Stimulated activated CD8-positive, alpha-beta memory T cell treated with anti-CD3 and anti-CD28 coated beads, Interleukin-12 subunit alpha, Interleukin-12 subunit beta, amount 100 ng/mL, for 4 hours (primary cell): ENCODE results near the gene ARHGEF2.
A peak's percentile ranks its signal among the peaks of the same experiment; 100 is the strongest.
"Not testable (repeated sequence)": the region's sequence is repeated elsewhere in the genome, so short reads cannot be mapped to it uniquely, and the experiment has no call there.

Experiments
- DNase-seq: peaks from one replicate; pipeline ENCODE4 v3.0.0-alpha.2; 2020; ENCODE audit warnings: low read depth

Gene ARHGEF2

DNA sequence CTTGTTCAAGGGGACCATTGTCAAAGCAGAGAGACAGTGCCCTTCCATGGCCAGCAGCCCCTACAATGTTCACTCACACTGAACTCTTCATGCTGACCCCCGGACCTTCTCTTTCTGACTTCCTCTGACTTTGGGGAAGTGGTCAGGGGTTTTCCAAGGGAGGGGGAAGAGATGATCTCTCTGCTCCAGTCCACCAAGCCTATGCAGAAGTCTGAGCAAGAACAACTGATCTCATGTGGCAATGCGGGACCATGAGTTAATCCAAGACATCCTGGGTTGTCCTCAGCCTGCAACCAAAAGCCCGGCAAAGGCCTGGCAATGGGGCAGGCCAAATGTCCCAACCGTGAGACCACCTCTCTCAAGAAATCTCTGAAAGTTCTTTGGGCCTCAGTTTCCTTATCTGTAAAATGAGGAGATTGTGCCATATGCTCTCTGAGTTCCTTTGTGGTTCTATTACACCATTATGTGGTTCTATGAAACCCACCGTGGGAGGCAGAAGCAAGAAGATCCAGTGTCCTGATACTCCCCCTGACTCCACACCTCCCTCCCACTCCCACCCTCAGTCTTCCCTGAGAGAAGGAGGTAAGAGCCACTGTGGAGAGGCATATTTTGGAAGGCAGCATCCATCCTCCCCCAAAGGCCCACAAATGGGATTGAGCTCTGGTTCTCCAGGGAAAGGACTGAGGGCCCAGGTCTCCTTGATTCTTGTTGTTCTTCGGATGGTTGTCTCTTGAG lies 11.8 kb upstream of the ARHGEF2 start:
- DNase-seq = no peak

DNA sequence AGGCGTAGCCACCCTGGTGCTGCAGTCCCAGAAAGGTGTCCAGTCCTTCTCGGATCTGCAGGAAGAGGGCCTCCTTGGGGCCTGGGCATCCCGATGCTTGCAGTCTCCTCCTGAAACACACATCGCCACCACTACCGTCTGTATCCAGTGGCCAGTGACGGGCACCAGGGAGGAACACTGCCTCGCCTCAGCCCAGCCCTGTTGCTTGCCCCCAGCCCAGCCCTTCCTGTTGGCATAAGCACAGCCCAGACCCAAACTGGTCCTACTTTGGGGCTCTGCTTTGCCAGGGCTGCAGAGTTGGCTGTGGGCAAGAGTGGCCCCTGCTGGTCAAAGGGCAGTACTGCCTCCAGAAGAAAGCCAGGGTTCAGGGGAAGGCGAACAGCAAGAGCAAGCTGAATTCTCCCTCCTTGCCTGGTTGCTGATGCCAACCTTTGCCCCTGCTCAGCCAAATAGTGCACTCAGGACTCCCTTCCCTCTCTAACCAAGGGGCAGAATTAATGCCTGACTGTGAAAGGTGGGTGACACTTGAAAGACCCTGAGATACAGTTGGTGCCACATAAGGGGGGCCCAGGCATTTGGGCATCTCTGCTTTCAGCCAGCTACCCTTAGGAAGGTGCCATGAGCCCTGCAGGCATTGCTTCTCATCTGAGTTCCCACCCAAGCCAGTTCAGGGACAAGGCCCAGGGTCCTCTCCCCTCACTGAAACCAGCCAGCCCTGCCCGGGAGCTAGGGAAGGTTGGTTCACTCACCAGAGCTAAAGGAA lies 11.1 kb upstream of the ARHGEF2 start:
- peak; percentile 53 for DNase-seq

DNA sequence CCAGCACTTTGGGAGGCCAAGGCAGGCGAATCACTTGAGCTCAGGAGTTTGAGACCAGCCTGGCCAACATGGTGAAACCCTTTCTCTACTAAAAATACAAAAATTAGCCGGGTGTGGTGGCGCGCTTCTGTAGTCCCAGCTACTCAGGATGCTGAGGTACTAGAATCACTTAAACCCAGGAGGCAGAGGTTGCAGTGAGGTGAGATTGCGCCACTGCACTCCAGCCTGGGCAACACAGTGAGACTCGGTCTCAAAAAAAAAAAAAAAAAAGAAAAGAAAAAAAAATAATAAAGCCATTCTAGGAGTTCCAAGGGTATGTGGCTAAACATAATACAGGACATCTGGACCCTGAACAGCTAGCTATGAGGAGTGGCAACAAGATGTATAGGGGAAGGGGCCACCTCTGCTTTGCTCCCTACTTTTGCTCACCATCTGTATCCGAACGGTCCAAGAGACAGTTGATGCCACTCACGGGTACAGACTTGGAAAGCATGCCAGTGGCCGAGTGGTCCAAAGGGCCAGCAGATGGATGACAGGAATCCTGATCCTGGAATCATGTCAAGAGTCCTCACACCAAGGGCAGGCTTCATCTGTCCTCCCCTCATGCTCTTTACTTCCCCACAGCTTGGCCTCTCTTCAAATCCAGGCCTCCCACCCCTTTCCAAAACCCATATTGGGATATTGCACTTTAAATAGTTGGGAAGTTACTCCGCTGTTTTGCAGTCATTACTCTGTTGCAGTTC lies 6.7 kb upstream of the ARHGEF2 start:
- DNase-seq = not testable (repeated sequence)

DNA sequence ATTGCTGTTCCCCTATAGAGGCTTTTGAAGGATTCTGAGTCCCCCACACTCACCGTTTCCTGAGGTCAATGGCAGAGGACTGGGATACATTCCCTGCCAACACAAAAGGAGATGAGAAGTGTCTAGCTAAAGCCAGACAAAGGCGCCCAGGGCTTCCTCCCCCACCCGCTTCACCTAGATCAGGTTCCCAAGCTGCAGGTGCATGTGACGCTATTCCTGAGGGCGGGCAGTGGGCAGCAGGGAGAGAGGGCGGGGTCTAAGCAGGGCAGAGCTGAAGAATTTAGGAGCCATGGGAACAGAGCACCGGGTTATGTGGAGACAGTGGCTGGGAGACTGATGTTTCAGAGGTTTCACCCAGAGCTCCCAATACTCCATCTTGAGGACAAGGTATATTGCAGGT lies 6.0 kb upstream of the ARHGEF2 start:
- DNase-seq = no peak

DNA sequence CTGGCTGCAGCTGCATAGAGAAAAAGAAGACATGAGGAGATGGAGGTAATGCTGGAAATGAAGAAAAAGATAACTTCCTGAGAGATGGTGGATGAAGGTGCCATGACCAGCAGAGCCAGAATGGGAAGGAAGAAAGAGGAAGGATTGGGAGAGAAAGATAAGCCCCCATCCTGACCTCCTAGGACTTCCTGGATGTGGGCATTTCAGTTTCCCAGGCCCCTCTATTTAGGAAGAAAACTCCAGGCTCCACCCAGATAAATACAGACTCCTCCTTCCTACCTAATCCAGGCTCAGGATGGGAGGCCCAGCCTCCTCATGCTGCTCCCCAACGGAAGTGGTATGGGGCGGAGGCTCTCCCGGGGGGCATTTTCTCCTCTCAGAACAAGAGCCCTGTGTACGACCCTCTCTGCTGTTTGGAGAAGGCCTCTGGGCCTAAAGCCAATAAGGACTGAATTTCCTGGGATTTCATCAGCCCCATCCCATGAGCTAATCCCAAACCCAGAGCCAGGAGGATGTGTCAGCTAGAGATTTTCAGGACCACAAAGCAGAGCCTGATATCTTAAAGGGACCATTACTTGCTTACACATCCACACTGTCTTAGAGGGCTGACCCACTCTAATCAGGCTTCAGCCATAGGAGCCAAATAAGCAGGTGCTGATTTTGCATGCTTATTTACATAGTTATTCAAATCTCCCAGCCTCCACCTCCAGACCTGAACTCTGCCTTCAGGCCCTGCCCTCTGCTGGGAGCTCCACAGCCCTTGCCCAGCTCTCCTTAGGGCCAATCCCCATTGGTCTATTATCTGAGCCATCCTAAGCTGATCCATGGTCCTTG lies 5.1 kb upstream of the ARHGEF2 start:
- no peak for DNase-seq

DNA sequence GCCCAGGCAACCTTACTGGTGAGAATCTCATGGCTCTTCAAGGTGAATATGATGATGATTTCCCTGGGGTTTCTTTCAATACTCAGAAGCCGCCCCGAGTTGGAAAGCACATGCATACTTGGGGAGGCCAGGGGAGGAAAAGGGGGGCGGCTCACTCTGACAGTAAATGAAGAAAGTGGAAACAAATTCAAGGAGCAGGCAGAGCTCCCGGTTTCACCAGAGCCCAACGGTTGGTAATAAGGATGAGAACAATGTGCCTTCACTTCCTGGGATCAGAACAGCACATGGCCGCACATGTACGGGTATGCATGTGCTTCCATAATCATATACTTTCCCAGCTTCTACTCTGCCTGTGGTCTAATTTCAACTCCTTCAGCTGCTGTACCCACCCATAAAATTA lies 3.8 kb upstream of the ARHGEF2 start:
- DNase-seq = no peak

DNA sequence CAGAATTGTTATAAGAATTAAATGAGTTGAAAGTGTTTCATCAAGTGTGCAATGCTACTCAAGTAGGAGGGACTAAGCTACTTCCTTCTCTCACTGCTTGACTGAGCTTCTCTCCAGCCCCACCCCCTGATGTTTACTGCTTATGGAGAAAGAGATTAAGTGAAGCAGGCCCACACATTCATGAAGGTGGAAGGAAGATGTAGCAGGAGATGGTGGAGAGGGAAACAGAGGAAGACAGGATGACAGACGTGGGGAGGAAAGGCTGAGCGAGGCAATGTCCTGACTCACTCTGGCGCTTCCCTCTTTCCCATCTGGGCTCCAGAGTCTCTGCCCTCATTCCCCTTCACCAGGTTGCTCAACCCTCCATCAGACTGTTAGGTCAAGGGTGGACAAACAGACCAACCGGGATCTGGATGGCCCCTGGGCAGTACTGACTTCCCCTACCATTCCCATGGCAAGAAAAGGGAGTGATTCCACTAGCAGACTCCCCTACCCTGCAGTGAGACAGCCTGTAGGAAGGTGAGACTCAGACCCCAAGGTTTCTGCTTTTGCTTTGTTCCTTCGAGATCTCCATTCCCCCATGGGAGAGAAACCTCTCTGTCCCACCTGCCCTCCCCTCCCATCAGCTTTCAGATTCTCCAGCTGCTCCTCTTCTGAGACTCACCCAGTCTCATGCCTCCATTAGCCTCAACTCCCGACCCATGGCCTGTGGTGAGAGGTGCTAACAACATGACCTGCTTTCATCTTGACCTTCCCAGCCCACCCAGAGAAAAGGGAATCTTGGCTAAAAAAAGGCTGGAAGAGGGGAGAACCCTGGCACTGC lies 3.1 kb upstream of the ARHGEF2 start:
- no peak for DNase-seq

DNA sequence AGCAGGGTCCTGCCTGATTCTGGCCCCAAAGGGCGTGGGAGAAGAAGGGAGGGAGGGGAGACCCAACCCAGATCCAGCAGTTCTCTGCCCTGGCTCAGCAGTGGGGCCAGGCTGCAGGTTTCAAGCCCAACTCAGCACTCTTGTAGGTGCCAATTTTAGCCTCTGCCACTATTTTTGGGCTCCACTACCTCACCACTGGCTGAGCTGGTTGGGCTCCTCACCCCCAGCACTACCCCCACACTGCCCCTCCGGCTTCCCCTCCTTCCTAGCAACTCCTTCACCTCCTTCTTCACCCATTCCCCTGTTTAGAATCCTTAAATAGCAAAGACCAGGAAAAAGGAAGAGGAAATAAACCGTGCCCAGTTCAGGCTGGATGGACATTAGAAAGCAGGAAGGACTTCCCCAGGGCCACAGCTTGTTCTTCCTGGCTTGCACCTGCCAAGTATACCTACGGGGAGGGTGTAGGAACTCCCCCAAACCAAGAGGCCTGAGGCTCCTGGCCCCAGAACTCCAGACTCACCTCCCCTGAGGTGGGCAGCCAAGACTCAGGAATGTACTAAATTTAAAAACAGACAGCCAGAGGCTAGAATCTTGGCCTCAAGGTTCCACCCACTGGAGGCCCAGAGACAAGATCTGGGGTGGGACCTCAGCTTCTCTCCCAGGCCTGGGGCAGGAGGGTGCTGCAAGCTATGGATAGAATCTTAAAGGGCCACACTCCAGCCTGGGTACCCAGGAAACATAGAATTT lies 1.4 kb upstream of the ARHGEF2 start:
- DNase-seq = no peak

DNA sequence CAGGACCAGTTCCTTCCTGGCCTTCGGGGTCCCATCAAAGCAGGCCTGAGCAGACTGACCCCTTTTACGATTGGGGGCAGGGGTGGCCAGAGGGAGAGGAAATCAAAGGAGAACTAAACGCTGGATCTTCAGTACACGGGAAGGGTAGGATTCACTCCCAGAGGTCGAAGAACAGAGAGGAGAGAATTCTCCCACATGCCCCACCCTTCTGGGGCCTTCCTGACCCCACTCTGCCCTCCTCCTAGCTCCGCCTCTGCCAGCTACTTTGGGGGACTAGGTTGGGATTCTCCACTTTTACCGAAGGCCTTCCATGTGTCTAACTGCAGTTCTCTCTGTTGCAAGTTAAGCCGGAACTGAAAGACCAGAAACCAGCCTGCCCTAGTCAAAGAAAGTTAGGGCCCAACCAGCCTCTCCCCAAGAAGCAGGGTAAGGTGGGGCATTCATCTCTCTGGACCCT lies 654 bp upstream of the ARHGEF2 start:
- DNase-seq = no peak

DNA sequence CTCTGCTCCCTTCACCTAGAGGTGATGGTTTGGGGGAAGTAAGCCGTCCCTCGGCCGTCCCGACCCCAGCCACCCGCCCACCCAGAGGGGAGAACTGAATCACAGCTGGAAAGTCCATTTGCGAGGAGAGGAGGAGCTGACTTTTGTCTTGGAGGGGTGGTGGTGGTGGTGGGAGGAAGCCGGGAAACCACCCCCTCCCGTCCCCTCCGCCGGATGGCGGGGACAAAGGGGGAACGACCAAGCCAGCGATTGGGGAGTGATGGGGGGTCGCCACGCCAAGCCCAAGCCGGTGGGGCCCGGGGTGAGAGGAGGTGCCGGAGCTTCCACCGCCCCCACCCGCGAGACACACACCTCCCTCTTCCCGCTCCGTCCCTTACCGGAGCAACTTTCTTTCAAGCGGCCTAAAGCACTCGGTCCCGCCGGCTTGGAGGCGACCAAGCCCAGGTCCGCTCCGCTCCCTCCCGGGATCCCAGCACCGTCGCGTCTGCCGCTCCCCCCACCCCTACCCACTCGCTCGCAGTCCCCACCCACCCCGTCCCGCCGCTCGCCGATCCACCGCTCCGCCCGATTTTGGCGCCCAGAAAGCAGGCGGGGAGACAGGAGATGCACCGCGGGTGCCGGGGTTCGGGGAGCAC lies 540 bp downstream of the ARHGEF2 start:
- DNase-seq = peak; percentile 68

DNA sequence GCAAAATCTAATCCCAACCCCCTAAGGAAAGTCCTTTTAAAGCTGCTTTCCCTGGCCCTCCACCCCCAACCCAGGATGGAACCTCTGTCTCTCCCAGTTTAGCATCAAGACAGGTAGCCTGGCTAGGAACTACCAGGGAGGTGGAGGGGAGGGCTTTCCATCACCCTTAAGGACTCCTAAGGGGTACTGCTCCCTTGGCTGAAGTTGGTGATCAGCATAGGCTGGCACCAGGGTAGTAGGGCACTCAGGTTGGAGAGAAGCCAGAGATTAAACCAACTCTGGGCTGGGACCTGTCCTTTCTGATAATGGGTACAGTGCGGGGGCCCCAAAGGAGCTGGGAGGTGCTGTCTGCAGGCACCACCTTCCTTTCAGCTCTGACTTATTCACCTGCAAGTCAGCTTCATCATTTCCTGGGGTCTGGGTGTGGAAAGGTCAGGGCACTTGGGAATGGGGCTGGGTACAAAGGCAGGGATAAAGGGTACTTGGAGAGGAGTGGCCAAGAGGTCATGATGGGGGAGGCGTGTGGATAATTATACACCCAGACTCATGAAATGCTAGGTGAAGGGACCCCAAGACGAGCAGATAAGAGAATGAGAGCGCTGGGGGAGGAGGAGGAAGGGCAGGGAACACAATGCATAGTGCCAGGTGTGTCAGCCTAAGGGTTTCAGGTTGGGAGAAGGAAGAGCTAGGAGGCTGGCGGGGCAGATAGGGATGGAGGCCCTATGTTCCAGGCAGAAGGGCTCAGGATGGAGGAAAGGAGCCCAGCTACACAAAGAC lies 1.2 kb downstream of the ARHGEF2 start:
- DNase-seq = no peak

DNA sequence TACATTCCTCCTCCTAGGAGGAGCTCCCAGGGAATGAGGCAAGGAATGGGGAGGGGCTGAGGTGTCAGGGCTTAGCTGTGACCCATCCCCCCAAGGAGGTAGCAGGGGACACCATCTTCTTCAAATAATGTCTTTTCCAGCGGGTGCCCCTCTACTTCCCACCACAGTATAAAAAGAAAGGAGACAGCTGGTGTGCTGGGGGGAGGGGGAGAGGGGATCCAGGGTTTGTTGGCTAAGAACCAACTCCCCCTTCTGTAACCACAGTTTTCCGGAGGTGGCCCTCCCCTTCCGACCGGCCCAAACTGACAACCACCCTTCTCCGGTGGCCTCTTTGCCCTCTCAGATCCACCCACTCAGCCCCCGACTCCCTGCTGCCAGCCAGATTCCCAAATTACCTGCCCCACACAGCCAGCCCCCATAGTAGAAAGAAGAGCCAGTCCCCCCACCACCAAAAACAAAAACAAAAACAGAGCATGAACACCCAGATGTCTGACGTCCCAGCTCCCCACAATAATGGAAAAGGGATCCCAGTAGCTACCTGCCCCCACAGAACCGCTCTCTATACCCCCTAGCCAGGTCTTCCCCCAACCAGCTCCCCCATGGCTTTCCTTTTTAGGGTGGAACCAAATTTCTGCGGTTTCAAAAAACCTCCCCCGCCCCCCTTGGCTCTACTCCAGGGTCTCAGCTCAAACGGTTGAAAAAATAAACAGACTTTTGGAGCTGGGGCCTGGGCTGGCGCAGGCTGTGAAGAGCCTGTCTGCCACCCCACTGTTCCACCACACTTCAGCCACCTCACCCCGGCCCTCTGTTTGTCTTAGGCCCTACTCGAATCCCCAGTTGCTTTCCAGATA lies 2.1 kb downstream of the ARHGEF2 start:
- DNase-seq = peak; percentile 56

DNA sequence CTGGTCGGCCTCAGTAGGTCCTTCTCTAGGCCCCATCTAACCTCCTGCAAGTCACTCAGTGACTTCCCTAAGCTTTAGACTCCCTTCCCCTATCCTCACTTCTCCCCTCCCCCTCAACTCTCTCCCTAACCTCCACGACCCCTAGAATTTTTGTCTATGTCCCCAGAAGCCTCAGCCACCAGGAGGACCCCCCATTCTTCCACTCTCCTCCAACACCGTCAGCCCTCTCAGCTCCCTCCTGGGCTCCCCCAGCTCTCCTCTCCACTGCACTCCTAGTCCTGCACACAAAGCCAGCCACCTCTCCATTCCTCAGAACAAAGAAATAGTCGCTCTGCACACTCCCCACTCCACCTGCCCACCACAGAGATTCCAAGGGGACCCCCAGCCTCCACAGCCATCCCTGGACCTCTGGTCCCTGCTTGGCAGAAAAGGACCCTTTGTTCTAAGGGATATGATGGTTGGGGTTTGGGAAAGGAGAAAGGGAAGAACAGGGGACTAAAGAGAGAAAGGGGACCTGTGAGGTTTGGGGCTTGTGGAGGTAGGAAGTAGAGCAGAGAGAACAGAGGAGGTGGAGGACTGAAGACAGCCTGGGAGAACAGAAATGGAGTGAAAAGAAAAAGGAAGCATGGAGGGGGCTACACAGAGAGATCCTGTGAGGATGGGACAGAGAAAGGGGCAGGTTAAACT lies 2.8 kb downstream of the ARHGEF2 start:
- no peak for DNase-seq

DNA sequence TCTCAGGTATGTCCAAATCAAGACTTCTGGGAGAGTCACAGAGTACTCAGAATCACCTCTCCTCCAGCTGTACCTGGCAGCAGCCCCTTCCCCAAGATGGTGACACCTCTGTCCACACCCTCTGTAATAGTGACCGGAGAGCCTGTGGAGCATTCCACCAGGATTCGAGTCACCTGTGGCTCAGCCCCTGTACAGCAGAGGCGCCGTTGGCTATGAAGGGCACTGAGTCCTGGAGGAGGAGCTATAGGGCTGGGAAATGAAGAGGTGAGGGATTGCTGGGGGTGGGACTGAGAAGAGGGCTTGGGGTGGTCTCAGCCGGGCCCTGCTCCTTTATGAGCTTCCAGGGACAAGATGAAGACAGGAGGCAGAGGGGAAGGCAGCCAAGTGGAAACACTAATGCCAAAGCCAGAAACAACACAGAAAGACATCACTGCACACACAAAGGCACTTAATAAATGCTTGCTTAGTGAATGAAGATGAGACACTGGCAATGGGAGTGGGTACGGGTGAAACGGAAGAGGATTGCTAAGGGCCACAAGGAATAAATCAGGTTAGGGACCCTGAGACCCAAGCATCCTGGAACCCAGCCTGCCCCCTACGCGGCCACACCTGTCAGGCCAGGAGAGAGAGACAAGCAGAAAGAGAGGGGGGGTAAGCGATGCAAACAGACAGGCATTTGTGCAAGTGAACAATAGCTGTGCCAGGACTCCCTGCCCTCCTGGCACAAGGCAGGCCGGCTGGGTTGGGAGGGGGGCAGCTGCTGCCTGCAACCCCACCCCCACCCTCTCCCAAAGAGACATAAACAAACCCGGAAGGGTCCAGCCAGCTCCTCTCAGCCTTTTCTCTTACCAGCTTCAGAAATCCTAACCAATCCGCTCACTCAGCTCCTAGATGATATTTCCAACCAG lies 3.9 kb downstream of the ARHGEF2 start:
- DNase-seq = no peak

DNA sequence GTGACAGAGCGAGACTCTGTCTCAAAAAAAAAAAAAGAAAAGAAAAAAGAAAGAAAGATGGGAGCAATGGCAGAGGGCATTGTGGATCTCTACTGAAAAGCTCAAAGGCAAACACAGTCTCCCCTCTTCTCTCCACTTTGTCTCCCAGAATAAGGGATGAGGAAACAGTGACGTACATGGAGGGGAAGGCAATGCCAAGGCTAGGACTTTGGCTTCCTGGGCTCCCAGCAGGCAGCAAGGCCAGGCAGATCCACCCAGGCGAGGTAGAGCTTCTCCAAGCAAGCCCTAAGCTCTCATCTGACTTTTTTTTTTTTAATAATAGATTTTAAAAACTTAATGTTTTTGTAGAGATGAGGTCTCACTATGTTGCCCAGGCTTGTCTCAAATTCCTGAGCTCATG lies 4.6 kb downstream of the ARHGEF2 start:
- DNase-seq = no peak
